B cell (primary cell): Measurements from ENCODE around the gene USP48. TPM values are rescaled to one million over a fixed set of nuclear protein-coding genes. Genes with fewer than 3 reads are reported as not detected.

Source experiments
- ATAC-seq: fragments of 200-7000 bp; cut with Tn5 transposase; one replicate; pipeline ENCODE4 v1.10.0; 2021; ENCODE audit warnings: low read depth, mild to moderate bottlenecking, moderate number of reproducible peaks, moderate library complexity
- CTCF ChIA-PET: fragments of 350-600 bp; sonication (Branson Sonifier 250); formaldehyde crosslinking; loops from one replicate; lab custom pipeline; 2021; ENCODE audit warnings: antibody characterized with exemption, inconsistent platforms; lab: Charles Lee
- POLR2A ChIA-PET: fragments of 350-600 bp; sonication (Branson Sonifier 250); formaldehyde crosslinking; loops from one replicate; lab custom pipeline; 2021; ENCODE audit warnings: antibody characterized with exemption; lab: Charles Lee
- DNase-seq: peaks from one replicate; pipeline ENCODE4 v3.0.0; 2013
- H2AFZ ChIP-seq: 2 replicates; pipeline ENCODE4 v1.6.1; 2012; ENCODE audit warnings: mild to moderate bottlenecking, low read depth, low read length; ENCODE audit not compliant: insufficient read depth, poor library complexity, severe bottlenecking
- H3K27ac ChIP-seq, 2 donors: 1 replicate in 1 of 2; 2 replicates in 1 of 2; pipeline ENCODE4 v1.5.1; 2012 to 2013; ENCODE audit warnings: low read length in 2 of 2, mild to moderate bottlenecking in 2 of 2, moderate library complexity in 1 of 2
- H3K27me3 ChIP-seq, 4 experiments: fragments of 200-600 bp in 1 of 4; sonication (generic) in 1 of 4; replicated peaks in 1 of 4; 1 replicate in 2 of 4; 2 replicates in 2 of 4; pipeline versions ENCODE4 v1.6.1 to v1.7.0; 2013 to 2016; ENCODE audit warnings: low read length in 3 of 4, mild to moderate bottlenecking in 2 of 4, mixed read lengths in 1 of 4, moderate library complexity in 1 of 4; ENCODE audit not compliant: insufficient read depth in 4 of 4, control insufficient read depth in 3 of 4; ENCODE audit errors: control extremely low read depth in 1 of 4
- H3K36me3 ChIP-seq, 2 experiments: replicated peaks in 1 of 2; 1 replicate in 1 of 2; 2 replicates in 1 of 2; pipeline versions ENCODE4 v1.6.1 to v1.7.1; 2013; ENCODE audit warnings: low read length in 1 of 2; ENCODE audit not compliant: insufficient read depth in 2 of 2, control insufficient read depth in 1 of 2; ENCODE audit errors: control extremely low read depth in 1 of 2, extremely low read depth in 1 of 2
- H3K4me1 ChIP-seq, 2 donors: fragments of 200-600 bp in 1 of 2; sonication (generic) in 1 of 2; 1 replicate in 1 of 2; 2 replicates in 1 of 2; pipeline versions ENCODE4 v1.5.1 to v1.6.1; 2013 to 2017; ENCODE audit warnings: low read length in 2 of 2; ENCODE audit not compliant: control insufficient read depth in 2 of 2, insufficient read depth in 2 of 2
- H3K4me2 ChIP-seq: replicated peaks from 2 replicates; pipeline ENCODE3; 2012; ENCODE audit warnings: mild to moderate bottlenecking, low read depth, low read length; ENCODE audit not compliant: poor library complexity, severe bottlenecking
- H3K4me3 ChIP-seq, 5 experiments: fragments of 200-600 bp in 1 of 5; sonication (generic) in 1 of 5; 1 replicate in 3 of 5; 2 replicates in 2 of 5; pipeline versions ENCODE4 v1.5.1 to v1.7.0; 2011 to 2016; ENCODE audit warnings: low read length in 4 of 5, mild to moderate bottlenecking in 4 of 5, low read depth in 2 of 5, control low read depth in 1 of 5, moderate library complexity in 1 of 5; ENCODE audit not compliant: insufficient read depth in 1 of 5; ENCODE audit errors: control extremely low read depth in 1 of 5, extremely low read depth in 1 of 5
- H3K79me2 ChIP-seq: fragments of 200-600 bp; sonication (generic); one replicate; pipeline ENCODE4 v1.6.0; 2016; ENCODE audit warnings: low read length; ENCODE audit not compliant: control insufficient read depth, insufficient read depth
- H3K9ac ChIP-seq: fragments of 200-600 bp; sonication (generic); 2 replicates; pipeline ENCODE4 v1.6.1; 2017; ENCODE audit warnings: mild to moderate bottlenecking, low read length, moderate library complexity
- H3K9me3 ChIP-seq, 3 donors: one replicate each; pipeline versions ENCODE4 v1.6.1 to v1.7.1; 2013; ENCODE audit warnings: low read length in 2 of 3; ENCODE audit not compliant: control insufficient read depth in 2 of 3, insufficient read depth in 1 of 3; ENCODE audit errors: control extremely low read depth in 1 of 3
- H4K20me1 ChIP-seq: 2 replicates; pipeline ENCODE4 v1.6.0; 2012; ENCODE audit warnings: mild to moderate bottlenecking, low read length; ENCODE audit not compliant: insufficient read depth, control insufficient read depth, poor library complexity, severe bottlenecking
- H3K27ac Mint-ChIP-seq: one replicate; pipeline ENCODE4 v1.8.0; 2021; ENCODE audit warnings: mixed read lengths
- H3K27me3 Mint-ChIP-seq: one replicate; pipeline ENCODE4 v1.8.0; 2021; ENCODE audit warnings: mixed read lengths
- H3K4me1 Mint-ChIP-seq: one replicate; pipeline ENCODE4 v1.8.0; 2021; ENCODE audit warnings: mixed read lengths
- H3K4me3 Mint-ChIP-seq: one replicate; pipeline ENCODE4 v1.8.0; 2021; ENCODE audit warnings: mixed read lengths
- H3K9me3 Mint-ChIP-seq: one replicate; pipeline ENCODE4 v1.8.0; 2022; ENCODE audit warnings: mixed read lengths; ENCODE audit not compliant: insufficient read depth
- EZH2 ChIP-seq: IDR thresholded peaks from 2 replicates; pipeline ENCODE4 v1.6.1; 2012; ENCODE audit warnings: borderline replicate concordance, low read depth, mild to moderate bottlenecking, moderate library complexity, low read length; ENCODE audit not compliant: insufficient read depth, poor library complexity, severe bottlenecking
- WGBS: methylation state at CpG from one replicate; pipeline ENCODE4 v1.1.5; 2013; ENCODE audit warnings: missing lambda C conversion rate; ENCODE audit not compliant: insufficient coverage; 5-methylcytosine and 5-hydroxymethylcytosine counted together
- intact Hi-C: fragments of 100-400 bp; cut with micrococcal nuclease; formaldehyde crosslinking; loops from one replicate; pipeline ENCODE4 v1.10.0; 2022
- polyA plus RNA-seq: library from polyadenylated mRNA; depleted of rRNA; stranded (reverse); fragments of >200 nt; gene quantifications from 2 replicates; pipeline ENCODE4 v1.2.3, GENCODE V29; 2012
- total RNA-seq, 2 donors: library from RNA; stranded (reverse); fragments of 120-200 nt in 1 of 2; gene quantifications; 1 replicate in 1 of 2; 2 replicates in 1 of 2; pipeline versions ENCODE4 v1.2.3 to v1.2.4, GENCODE V29; 2013 to 2022
- TF ChIP-seq, protein P1 (sequence below): fragments of 200-600 bp; IDR thresholded peaks from one replicate; pipeline ENCODE4 v1.8.0; 2022; ENCODE audit warnings: antibody characterized with exemption, mild to moderate bottlenecking

The USP48 gene
- total and polyA plus RNA-seq, 2 donors (not counting 1 experiment from before 2014, with no cell fraction given): 21.2 to 135 TPM

DNA sequence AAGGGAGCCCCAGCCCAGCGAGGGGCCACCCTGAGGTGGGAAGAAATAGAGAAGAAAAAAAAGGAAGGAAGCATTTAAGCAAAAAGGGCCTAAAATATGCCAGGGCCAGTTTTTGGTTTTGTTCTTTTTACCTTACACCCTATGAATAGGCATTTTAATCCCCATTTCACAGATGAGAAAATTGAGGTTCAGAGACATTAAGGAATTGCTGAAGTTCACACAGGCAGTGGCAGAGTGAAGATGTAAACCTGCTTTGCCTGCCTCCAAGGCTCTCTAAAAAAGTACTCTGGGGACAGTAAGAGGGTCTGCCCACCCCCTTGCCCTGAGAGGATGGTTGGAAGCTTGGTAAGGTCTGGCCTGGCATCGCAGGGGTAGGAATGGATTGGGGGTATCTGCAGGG, 133.6 kb downstream of the USP48 start:
- intact Hi-C loops: no loop called here
- no peak for DNase-seq
- H3K4me3 Mint-ChIP-seq: peak overlapping the region; percentile 16
- H3K4me1 ChIP-seq: peaks cover 12 to 13% of the 10 kb centered on the region in 2 donors
- ChIA-PET CTCF (no interaction called here), POLR2A (no interaction called here)
- no peak overlapping the region for H3K4me2 ChIP-seq
- H3K4me1 Mint-ChIP-seq: peaks cover 18% of the 10 kb centered on the region
- ATAC-seq: no peak
- H3K9me3 Mint-ChIP-seq: no peaks in the 10 kb centered on the region
- H3K9me3 ChIP-seq: peaks cover 0 to 16% (median 0%) of the 10 kb centered on the region in 3 donors
- no peak overlapping the region for H2AFZ ChIP-seq
- no peak overlapping the region for H3K4me3 ChIP-seq
- WGBS: 50% methylated on average over 1 of the region's 2 CpGs
- no peak overlapping the region for H3K9ac ChIP-seq
- no peaks in the 10 kb centered on the region for H4K20me1 ChIP-seq
- H3K27ac Mint-ChIP-seq: no peak overlapping the region
- H3K36me3 ChIP-seq: no peaks in the 10 kb centered on the region
- H3K79me2 ChIP-seq: no peaks in the 10 kb centered on the region
- peaks cover 43% of the 10 kb centered on the region for H3K27me3 Mint-ChIP-seq
- no peak overlapping the region for H3K27ac ChIP-seq
- peaks cover 0 to 65% (median 20%) of the 10 kb centered on the region in 4 experiments for H3K27me3 ChIP-seq
- TF ChIP-seq, protein P1, sequence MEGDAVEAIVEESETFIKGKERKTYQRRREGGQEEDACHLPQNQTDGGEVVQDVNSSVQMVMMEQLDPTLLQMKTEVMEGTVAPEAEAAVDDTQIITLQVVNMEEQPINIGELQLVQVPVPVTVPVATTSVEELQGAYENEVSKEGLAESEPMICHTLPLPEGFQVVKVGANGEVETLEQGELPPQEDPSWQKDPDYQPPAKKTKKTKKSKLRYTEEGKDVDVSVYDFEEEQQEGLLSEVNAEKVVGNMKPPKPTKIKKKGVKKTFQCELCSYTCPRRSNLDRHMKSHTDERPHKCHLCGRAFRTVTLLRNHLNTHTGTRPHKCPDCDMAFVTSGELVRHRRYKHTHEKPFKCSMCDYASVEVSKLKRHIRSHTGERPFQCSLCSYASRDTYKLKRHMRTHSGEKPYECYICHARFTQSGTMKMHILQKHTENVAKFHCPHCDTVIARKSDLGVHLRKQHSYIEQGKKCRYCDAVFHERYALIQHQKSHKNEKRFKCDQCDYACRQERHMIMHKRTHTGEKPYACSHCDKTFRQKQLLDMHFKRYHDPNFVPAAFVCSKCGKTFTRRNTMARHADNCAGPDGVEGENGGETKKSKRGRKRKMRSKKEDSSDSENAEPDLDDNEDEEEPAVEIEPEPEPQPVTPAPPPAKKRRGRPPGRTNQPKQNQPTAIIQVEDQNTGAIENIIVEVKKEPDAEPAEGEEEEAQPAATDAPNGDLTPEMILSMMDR: no peak
- TF ChIP-seq EZH2: no peak

- no peak for ATAC-seq
- ChIA-PET POLR2A (no interaction called here), CTCF (no interaction called here)
- no peak overlapping the region for H3K4me3 Mint-ChIP-seq
- H3K27ac Mint-ChIP-seq: no peak overlapping the region
- H4K20me1 ChIP-seq: no peaks in the 10 kb centered on the region
- H3K9me3 ChIP-seq: peaks cover 0 to 16% (median 0%) of the 10 kb centered on the region in 3 donors
- intact Hi-C loops: no loop called here
- TF ChIP-seq, protein P1: no peak
- TF ChIP-seq EZH2: no peak
- H2AFZ ChIP-seq: no peak overlapping the region
- H3K79me2 ChIP-seq: no peaks in the 10 kb centered on the region
- no peak for DNase-seq
- H3K9ac ChIP-seq: no peak overlapping the region
- no peaks in the 10 kb centered on the region for H3K36me3 ChIP-seq
- H3K9me3 Mint-ChIP-seq: no peaks in the 10 kb centered on the region
- H3K27me3 Mint-ChIP-seq: peaks cover 44% of the 10 kb centered on the region
- peaks cover 18% of the 10 kb centered on the region for H3K4me1 Mint-ChIP-seq
- 56% methylated on average over 8 of the region's 10 CpGs for WGBS
- peaks cover 0 to 65% (median 20%) of the 10 kb centered on the region in 4 experiments for H3K27me3 ChIP-seq
- H3K27ac ChIP-seq: no peak overlapping the region
- no peak overlapping the region for H3K4me2 ChIP-seq
- H3K4me3 ChIP-seq: no peak overlapping the region
- peaks cover 12 to 13% of the 10 kb centered on the region in 2 donors for H3K4me1 ChIP-seq
These were observed 134.2 kb downstream of the USP48 start for GRCh38 chr1:21648791-21649190.
